VCaP (cell line): ENCODE data around the gene CCDC184.
"Not testable (repeated sequence)": the region's sequence is repeated elsewhere in the genome, so short reads cannot be mapped to it uniquely, and the experiment has no call there.

Experiments used
- H3K27ac ChIP-seq: fragments of 450-650 bp; 2 replicates; pipeline ENCODE4 v1.5.1; 2017
- TF ChIP-seq, protein P1 (sequence below): fragments of 450-650 bp; conservative IDR thresholded peaks from 2 replicates; pipeline ENCODE4 v1.5.1; 2017; ENCODE audit warnings: mild to moderate bottlenecking, moderate library complexity

CCDC184 gene

DNA sequence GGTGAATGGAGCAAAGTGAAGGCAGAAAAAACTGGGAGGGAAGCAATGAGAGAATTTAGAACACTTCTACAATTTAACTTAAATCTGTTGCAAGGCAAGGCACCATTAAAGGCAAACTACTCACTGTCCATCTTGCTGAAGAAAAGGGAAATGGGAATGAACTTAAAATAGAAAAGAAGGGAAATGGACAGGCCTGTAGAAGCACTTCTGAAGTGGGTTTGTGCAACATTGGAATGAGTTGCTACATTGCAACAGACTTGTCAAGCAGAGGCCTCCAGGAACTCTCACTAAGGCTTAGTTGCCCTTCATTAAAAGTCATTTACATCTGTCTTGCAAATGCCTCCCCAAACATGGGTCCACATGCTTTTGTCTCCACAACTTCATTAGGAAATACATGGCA is 33.3 kb downstream of the CCDC184 start:
- TF ChIP-seq, protein P1, sequence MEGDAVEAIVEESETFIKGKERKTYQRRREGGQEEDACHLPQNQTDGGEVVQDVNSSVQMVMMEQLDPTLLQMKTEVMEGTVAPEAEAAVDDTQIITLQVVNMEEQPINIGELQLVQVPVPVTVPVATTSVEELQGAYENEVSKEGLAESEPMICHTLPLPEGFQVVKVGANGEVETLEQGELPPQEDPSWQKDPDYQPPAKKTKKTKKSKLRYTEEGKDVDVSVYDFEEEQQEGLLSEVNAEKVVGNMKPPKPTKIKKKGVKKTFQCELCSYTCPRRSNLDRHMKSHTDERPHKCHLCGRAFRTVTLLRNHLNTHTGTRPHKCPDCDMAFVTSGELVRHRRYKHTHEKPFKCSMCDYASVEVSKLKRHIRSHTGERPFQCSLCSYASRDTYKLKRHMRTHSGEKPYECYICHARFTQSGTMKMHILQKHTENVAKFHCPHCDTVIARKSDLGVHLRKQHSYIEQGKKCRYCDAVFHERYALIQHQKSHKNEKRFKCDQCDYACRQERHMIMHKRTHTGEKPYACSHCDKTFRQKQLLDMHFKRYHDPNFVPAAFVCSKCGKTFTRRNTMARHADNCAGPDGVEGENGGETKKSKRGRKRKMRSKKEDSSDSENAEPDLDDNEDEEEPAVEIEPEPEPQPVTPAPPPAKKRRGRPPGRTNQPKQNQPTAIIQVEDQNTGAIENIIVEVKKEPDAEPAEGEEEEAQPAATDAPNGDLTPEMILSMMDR: no peak
- no peak overlapping the region for H3K27ac ChIP-seq

DNA sequence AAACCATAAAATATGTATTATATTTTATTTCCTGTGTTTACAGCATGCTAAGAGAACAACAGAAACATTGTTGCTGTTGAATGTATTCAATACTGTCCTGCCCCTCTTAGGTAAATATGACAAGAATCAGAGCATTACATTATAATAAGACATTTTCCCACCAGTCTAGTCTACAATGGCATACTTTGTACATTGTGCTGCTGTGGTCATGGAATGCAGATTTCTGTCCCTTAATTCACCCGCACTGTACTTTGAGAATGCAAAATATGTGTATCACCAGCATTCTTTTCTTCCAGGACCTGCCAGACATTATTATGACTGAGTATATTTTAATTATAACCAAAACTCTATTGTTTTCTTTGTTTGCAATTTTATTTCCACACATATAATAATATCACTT is 36.2 kb downstream of the CCDC184 start:
- TF ChIP-seq, protein P1: no peak

DNA sequence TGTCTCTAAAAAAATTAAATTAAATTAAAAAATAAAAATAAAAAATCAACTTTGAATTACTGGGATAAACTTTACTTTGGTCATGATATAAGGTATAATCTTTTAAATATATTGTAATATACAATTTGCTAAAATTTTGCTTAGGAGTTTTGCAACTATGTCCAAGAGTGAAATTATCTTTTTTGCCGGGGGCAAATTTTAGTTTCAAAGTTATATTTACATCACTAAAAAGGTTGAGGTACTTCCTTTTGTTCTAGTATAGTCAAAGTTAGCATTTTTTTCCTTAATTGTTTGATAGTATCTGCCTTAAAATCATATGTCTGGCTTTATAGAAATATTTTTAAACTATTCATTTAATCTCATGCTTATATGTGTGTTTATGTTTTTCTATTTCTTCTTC is 37.3 kb downstream of the CCDC184 start:
- TF ChIP-seq, protein P1: no peak
- H3K27ac ChIP-seq: no peak overlapping the region

More for the DNA sequence above, 36.2 kb downstream of the CCDC184 start:
- no peak overlapping the region for H3K27ac ChIP-seq

DNA sequence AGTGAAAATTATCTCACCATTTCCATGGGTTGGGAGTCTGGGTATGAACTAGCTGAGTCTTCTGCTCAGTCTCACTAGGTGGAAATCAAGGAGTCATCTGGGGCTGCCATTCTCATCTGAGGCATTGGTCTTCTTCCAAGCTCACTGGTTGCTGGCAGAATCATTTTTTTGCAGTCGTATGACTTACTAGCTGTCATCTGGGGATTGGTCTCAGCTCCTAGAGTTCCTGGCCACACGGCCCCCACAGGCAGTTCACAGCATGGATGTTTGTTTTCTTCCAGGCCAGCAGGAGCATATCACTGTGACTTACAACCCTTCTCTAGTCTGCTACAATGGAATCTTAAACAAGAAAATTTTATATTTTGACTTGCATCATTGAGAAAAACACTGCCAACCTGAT is 38.2 kb downstream of the CCDC184 start:
- no peak overlapping the region for H3K27ac ChIP-seq
- TF ChIP-seq, protein P1: no peak

DNA sequence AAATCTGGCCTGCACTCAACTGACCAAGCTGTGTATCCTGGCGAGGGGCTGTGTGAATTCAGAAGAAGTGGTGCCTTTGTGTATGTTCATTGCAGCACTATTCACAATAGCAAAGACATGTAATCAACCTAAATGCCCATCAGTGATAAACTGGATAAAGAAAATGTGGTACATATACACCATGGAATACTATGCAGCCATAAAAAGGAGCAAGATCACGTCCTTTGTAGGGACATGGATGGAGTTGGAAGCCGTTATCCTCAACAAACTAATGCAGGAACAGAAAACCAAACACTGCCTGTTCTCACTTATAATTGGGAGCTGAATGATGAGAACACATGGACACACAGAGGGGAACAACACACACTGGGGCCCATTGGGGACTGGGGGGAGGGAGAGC is 41.1 kb downstream of the CCDC184 start:
- not testable (repeated sequence) for H3K27ac ChIP-seq

DNA sequence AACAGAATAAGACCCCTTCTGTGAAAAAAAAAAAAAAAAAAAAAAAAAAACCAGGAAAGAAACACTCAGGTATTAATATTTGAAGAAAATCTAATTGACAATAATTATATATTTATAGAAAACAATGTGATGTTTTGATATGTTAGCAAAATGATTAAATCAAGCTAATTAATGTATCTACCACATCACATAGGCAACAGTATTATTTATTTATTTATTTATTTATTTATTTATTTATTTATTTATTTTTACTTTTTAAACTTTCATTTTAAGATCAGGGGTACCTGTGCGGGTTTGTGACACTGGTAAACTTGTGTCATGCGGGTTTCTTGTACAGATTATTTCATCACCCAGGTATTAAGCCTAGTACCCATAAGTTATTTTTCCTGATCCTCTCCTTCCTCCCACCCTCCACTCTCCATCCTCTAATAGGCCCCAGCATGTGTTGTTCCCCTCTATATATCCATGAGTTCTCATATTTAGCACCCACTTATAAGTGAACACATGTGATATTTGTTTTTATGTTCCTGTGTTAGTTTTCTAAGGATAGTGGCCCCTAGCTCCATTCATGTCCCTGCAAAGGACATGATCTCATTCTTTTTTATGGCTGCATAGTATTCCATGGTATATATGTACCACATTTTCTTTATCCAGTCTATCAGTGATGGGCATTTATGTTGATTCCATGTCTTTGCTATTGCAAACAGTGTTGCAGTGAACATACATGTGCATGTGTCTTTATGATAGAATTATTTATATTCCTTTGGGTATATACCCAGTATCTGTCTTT is 47.9 kb downstream of the CCDC184 start:
- H3K27ac ChIP-seq: not testable (repeated sequence)
